Glutamatergic neuron (in vitro differentiated cells): ENCODE results near the gene SRSF10. TPM values are rescaled to one million over a fixed set of nuclear protein-coding genes. Genes with fewer than 3 reads are reported as not detected.
"Not testable (repeated sequence)": the region's sequence is repeated elsewhere in the genome, so short reads cannot be mapped to it uniquely, and the experiment has no call there.

Experiments
- DNase-seq: peaks from one replicate; pipeline ENCODE4 v3.0.0; 2022
- H3K27ac Mint-ChIP-seq: one replicate; pipeline ENCODE4 v1.8.0; 2020; ENCODE audit warnings: mild to moderate bottlenecking, mixed read lengths, inconsistent platforms; ENCODE audit not compliant: unreplicated experiment
- H3K27me3 Mint-ChIP-seq: one replicate; pipeline ENCODE4 v1.8.0; 2020; ENCODE audit warnings: mild to moderate bottlenecking, moderate library complexity, mixed read lengths, inconsistent platforms; ENCODE audit not compliant: unreplicated experiment
- H3K36me3 Mint-ChIP-seq: one replicate; pipeline ENCODE4 v1.8.0; 2020; ENCODE audit warnings: mild to moderate bottlenecking, mixed read lengths, inconsistent platforms; ENCODE audit not compliant: unreplicated experiment
- H3K4me1 Mint-ChIP-seq: one replicate; pipeline ENCODE4 v1.8.0; 2020; ENCODE audit warnings: mild to moderate bottlenecking, low read depth, mixed read lengths, inconsistent platforms; ENCODE audit not compliant: unreplicated experiment
- H3K4me3 Mint-ChIP-seq: one replicate; pipeline ENCODE4 v1.8.0; 2020; ENCODE audit warnings: mild to moderate bottlenecking, mixed read lengths, inconsistent platforms; ENCODE audit not compliant: unreplicated experiment
- H3K9me3 Mint-ChIP-seq: one replicate; pipeline ENCODE4 v1.8.0; 2020; ENCODE audit warnings: mild to moderate bottlenecking, moderate library complexity, mixed read lengths, inconsistent platforms; ENCODE audit not compliant: unreplicated experiment
- CTCF ChIP-seq: fragments of 200-600 bp; sonication (generic); IDR thresholded peaks from one replicate; pipeline ENCODE4 v1.5.0; 2021; ENCODE audit not compliant: partially characterized antibody, unreplicated experiment
- total RNA-seq: library from RNA; stranded (reverse); fragmentation: NEBNext Ultra II Directional; extraction: Animal tissue kit (Norgen Biotek cat#: 25700); gene quantifications from one replicate; pipeline ENCODE4 v1.2.1, GENCODE V29; 2021; ENCODE audit not compliant: unreplicated experiment

Gene SRSF10
- total RNA-seq, 1 donor from 2014 or later = 158 TPM

DNA sequence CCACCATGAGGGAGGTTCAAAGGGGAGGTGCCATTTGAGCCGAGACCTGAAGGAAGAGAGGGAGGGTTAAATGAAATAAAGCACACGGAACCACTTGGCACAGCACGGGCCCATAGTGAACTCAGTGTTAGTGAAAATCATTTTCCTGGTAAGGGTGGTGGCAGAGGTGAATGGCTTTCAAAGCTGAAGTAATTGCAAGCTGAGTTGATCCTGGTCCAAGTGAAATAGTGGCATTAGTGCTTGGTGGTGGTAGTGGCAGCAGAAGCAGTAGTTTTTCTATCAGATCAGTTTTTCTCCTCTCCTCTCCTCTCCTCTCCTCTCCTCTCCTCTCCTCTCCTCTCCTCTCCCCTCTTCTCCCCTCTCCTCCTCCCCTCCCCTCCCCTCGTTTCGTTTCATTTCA is 30.5 kb upstream of the SRSF10 start:
- no peak for TF ChIP-seq CTCF
- Mint-ChIP-seq H3K27me3 (peaks cover 2% of the 10 kb centered on the region), H3K36me3 (no peaks in the 10 kb centered on the region), H3K9me3 (no peaks in the 10 kb centered on the region), H3K4me3 (no peak overlapping the region), H3K4me1 (peaks cover 3% of the 10 kb centered on the region), H3K27ac (no peak overlapping the region)
- no peak for DNase-seq

DNA sequence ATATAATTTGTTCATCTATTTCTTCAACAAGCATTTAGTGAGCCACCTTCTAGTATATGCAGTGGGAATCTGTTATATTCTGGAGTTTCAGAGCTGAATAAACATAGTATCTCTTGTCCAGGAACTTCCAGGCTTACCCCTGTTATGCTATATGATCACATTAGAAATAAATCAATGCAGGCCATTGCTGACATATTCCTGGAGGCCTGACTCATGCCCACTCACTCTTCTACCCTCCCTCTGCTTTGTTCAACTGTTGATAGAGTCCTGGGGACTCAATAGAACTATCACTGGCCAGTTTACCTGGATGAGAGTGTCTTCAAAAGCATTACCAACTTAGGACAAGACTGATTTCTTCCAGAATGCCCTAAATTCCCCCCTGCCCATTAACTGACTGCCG is 29.3 kb upstream of the SRSF10 start:
- DNase-seq = no peak
- peaks cover 3% of the 10 kb centered on the region for H3K4me1 Mint-ChIP-seq
- no peaks in the 10 kb centered on the region for H3K36me3 Mint-ChIP-seq
- H3K27me3 Mint-ChIP-seq = peaks cover 2% of the 10 kb centered on the region
- no peak for TF ChIP-seq CTCF
- H3K27ac Mint-ChIP-seq = no peak overlapping the region
- no peaks in the 10 kb centered on the region for H3K9me3 Mint-ChIP-seq
- no peak overlapping the region for H3K4me3 Mint-ChIP-seq

DNA sequence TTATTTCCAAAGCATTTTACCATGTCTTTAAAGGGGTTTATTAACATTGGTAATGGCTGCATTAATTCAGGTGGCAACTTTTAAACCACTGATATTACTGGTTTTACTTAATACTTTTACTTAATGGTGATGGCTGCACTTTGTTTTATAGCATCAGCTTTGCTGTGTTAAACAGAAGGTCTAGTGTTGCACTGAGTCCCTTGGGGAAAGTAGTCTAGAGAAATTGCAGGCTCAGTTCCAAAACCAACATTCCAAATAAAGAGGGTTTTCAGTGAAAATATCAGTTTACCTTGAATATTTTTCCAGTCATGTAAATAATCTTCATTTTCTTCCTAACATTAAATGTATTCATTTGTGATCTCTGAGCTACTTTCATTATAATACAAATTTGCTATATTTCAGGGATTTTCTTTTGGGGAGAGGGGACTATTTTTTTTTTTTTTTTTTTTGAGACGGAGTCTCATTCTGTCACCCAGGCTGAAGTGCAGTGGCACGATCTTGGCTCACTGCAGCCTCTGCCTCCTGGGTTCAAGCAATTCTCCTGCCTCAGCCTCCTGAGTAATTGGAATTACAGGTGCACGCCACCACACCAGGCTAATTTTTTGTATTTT is 28.6 kb upstream of the SRSF10 start:
- H3K9me3 Mint-ChIP-seq, H3K4me3 Mint-ChIP-seq, H3K27ac Mint-ChIP-seq, H3K4me1 Mint-ChIP-seq, H3K27me3 Mint-ChIP-seq, H3K36me3 Mint-ChIP-seq, DNase-seq: not testable (repeated sequence)

- Mint-ChIP-seq H3K27ac (no peak overlapping the region), H3K36me3 (no peaks in the 10 kb centered on the region), H3K4me3 (no peak overlapping the region), H3K9me3 (no peaks in the 10 kb centered on the region), H3K4me1 (peaks cover 10% of the 10 kb centered on the region), H3K27me3 (no peaks in the 10 kb centered on the region)
- TF ChIP-seq CTCF = no peak
- no peak for DNase-seq
These were observed 27.0 kb upstream of the SRSF10 start for GRCh38 chr1:24007079-24007478.

DNA sequence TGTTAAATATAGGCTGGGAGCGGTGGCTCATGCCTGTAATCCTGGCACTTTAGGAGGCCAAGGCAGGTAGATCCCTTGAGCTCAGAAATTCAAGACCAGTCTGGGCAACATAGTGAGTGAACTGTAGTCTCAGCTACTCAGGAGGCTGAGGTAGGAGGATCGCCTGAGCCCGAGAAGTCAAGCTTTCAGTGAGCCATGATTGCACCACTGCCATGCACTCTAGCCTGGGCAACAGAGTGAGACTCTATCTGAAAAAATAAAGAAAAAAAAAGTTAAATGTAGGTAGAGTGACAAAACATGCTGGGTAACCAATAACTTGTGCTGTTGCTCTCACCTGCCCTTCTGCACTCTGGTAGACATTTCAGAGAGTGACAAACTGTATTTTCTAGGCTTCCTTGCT is 25.0 kb upstream of the SRSF10 start:
- H3K36me3 Mint-ChIP-seq = no peaks in the 10 kb centered on the region
- no peak overlapping the region for H3K4me3 Mint-ChIP-seq
- no peaks in the 10 kb centered on the region for H3K27me3 Mint-ChIP-seq
- H3K27ac Mint-ChIP-seq = no peak overlapping the region
- H3K4me1 Mint-ChIP-seq = peaks cover 10% of the 10 kb centered on the region
- H3K9me3 Mint-ChIP-seq = no peaks in the 10 kb centered on the region
- no peak for TF ChIP-seq CTCF
- DNase-seq = no peak
